Measurements from ENCODE around the gene NAALADL2.

DNA sequence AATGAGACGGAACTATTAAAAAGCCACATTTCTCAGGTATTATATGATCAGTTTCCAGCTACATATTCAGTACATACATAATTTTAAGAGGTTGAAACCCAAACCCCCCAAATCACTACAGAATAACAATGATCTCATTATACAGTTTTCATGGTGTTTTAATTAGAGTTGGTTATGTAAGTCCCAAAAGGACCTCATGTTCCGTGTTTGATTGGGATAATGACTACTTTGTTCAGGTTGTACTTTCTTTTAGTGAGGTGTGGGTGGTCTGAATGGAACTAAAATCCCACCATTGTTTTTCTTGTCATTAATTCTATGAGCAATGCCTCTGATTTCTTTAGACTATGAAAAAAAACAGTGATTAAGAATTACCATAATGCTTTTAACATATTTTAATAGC, 905.6 kb downstream of the NAALADL2 start:
- TF ChIP-seq, protein P1, sequence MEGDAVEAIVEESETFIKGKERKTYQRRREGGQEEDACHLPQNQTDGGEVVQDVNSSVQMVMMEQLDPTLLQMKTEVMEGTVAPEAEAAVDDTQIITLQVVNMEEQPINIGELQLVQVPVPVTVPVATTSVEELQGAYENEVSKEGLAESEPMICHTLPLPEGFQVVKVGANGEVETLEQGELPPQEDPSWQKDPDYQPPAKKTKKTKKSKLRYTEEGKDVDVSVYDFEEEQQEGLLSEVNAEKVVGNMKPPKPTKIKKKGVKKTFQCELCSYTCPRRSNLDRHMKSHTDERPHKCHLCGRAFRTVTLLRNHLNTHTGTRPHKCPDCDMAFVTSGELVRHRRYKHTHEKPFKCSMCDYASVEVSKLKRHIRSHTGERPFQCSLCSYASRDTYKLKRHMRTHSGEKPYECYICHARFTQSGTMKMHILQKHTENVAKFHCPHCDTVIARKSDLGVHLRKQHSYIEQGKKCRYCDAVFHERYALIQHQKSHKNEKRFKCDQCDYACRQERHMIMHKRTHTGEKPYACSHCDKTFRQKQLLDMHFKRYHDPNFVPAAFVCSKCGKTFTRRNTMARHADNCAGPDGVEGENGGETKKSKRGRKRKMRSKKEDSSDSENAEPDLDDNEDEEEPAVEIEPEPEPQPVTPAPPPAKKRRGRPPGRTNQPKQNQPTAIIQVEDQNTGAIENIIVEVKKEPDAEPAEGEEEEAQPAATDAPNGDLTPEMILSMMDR (IDR thresholded peaks at IDR 0.05; ENCODE audit: low read depth, low read length): no peak
- TF ChIP-seq EZH2phosphoT487 (IDR thresholded peaks at IDR 0.05; ENCODE audit: low read depth): no peak

All from OCI-LY3 (cell line).